Stimulated activated CD4-positive, alpha-beta T cell treated with anti-CD3 and anti-CD28 coated beads, Interleukin-4, amount 100 ng/mL, for 4 hours (primary cell): Measurements from ENCODE around the gene DYNLL2.
A peak's percentile ranks its signal among the peaks of the same experiment; 100 is the strongest.
"Not testable (repeated sequence)": the region's sequence is repeated elsewhere in the genome, so short reads cannot be mapped to it uniquely, and the experiment has no call there.

Experiments
- DNase-seq, 2 experiments: peaks; one replicate each; pipeline ENCODE4 v3.0.0-alpha.2; 2020

Gene DYNLL2

DNA sequence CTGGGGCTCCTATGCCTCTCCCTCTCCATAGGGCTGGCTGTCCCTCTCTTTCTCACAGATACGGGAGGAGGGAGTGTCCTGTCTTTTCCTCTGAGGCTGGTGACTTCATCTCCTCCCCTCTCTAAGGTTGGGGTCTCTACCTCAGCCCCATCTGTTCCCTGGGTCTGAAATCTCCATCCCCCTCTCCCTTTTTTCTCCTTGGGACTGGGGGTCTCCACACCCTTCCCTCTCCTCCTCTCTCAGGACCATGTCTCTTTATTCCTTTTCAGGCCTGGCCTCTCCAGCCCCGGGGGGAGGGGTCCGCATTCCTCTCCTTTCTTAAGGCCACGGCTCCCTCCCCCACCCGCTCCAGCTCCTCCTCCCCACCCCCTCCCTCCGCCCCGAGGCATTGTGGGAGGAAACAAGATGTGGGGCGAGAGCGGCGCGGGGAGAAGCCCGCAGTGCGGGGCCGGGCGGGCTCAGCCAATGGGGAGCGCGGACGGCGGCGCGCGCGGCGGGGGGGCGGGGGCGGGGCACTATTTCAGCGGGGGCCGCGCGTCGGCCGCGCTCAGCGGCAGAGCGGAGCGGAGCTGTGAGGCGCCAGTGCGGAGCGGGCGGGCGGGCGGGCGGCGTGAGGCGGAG is at the start of gene DYNLL2:
Gene DYNLL2, plus strand, starts transcription at position 550 of the 621 bp plus-strand sequence. CDS start 3,672 bp downstream, outside the sequence.
- DNase-seq: peak; percentile 92

DNA sequence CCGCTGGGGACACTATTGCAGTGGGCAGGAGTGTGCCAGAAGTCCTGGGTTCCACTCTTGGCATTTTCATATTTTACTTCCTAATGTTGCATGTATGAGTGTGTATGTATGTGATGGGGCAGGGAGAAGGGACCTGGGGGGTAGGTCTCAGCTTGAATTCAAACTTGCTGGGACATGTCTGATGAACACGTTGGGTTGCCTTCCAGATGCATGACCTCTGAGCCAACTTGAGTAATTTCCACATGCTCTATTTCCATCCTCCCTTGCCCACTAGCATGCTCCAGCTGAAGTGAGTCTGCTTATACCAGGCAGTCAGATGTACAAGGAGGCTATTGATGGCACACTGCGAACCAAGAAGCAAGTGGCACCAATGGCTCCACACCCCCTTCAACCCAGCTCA is 43.2 kb upstream of the DYNLL2 start:
- no peak for DNase-seq

DNA sequence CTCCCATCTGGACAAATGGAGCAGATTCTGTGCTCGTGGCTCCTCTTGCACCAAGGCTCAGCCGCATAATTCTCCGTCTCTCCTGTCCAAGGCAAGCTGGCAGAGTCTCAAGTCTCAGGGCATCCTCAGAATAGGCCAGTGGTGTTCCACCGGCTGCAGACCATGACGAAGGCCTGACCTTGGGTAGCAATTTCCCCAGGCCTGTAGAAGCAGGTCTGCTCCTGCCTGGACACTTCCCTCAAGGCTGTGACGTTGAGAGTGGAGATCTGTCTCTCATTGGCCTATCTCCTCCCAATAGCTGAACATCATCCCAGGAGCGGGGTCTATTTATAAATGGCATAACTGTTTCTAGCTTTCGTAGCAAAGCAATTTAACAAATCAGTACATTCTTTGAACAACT is 42.8 kb upstream of the DYNLL2 start:
- DNase-seq: no peak

DNA sequence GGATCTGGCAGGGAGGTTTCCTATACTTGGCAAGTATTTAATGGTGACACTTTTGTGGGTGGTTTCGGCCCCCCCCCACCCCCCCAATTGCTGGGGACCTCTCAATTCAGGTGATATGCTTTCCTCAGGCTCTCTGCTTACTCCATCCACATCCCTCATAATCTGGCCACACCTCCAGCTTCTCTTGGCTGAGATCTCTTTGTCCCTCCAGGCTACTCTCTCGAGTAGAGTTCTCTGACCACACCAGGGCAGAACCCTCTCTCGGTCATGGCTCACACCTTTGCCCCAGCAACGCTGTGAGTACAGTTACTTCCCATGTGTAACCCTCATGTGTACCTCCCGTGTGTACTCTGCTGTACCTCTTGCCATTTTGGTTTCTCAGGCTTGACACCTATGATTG is 42.1 kb upstream of the DYNLL2 start:
- DNase-seq: no peak

DNA sequence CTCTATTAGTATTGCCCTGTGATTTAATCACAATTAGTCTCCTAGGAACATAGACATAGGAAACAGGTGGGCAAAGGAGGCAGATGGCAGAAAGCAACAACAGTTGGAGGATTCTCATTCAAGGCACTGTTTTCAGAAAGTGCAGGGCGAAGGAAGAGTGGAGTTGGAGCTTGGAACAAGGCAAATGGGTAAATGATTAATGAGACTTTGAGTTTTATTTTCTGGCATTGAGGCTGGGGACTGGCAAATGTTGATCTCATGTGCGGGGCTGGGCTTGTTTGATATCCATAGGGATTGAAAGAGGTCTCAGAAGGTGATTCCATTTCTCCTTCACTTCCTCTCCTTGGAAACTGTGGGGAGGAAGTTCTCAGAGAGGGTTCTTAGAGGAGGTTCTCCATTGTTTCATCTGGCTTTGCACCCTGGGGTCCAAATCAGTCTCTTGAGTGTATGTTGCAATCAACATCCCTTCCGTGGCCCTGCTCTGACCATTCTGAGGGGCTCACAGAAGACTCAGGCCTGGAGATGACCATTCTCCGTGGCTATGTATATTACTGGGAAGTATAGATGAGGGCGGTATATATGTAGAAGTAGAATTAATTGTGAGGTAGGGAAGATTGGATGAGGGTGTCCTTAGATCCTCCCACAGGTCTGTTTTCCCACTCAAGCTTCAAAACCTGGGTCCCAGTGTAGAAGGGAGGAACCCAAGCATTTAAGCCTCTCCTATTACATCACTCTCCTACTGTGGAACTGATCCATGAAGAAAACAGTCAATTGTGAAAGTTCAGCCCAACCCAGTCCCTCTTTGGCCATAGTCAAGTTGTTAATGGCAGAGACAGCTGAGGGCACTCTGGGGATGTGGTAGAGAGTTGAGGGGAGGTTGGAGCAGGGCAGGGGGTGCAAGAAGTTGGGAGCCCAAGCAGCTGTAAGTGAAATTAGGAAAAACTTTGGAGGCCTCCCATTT is 39.7 kb upstream of the DYNLL2 start:
- no peak for DNase-seq

DNA sequence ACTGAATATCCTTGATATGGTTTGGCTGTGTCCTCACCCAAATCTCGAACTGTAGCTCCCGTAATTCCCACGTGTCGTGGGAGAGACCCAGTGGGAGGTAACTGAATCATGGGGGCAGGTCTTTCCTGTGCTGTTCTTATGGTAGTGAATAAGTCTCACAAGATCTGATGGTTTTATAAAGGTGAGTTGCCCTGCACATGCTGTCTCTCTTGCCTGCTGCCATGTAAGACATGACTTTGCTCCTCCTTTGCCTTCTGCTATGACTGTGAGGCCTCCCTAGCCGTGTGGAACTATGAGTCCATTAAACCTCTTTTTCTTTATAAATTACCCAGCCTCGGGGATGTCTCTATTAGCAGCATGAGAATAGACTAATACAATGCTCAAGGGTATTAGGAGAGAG is 39.0 kb upstream of the DYNLL2 start:
- not testable (repeated sequence) for DNase-seq

DNA sequence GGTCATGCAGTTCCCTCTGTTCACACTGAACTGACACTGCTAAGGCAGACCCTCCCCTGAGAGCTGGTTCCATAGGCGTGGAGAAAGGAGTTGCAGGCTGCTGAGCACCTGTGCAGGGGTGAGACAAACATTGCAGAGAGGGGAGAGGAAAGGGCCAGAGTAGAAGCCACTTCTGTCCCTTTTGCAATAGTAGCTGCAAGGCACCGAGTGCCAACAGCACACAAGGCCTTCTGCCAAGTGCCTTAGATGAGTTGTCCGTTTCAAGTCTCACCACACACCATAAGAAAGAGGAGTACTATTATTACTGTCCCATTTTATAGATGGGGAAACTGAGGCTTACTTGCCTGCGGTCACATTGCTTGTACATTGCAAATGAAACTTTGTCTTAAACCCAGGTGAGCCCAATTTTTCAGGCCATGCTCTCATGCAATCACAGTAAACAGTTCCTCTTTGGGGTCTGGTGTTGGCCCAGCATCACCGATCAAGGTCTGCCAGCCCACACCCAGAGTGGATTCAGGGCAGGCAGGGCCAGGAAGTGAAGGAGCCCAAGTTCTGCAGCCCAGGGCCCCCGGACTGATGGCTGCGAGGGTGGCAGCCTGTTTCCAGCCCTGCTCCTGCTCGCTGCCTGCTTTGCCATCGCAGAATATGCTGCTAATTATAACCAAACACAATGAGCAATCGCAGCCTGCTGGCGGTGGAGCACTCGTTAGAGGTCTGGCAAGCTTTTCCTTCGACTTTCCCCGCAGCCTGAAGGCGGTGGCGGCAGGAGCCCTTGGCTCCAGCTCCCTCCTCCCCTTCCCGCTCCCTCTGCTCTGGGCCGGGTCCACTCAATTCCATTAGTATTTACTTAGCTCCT is 36.8 kb upstream of the DYNLL2 start:
- DNase-seq: no peak

DNA sequence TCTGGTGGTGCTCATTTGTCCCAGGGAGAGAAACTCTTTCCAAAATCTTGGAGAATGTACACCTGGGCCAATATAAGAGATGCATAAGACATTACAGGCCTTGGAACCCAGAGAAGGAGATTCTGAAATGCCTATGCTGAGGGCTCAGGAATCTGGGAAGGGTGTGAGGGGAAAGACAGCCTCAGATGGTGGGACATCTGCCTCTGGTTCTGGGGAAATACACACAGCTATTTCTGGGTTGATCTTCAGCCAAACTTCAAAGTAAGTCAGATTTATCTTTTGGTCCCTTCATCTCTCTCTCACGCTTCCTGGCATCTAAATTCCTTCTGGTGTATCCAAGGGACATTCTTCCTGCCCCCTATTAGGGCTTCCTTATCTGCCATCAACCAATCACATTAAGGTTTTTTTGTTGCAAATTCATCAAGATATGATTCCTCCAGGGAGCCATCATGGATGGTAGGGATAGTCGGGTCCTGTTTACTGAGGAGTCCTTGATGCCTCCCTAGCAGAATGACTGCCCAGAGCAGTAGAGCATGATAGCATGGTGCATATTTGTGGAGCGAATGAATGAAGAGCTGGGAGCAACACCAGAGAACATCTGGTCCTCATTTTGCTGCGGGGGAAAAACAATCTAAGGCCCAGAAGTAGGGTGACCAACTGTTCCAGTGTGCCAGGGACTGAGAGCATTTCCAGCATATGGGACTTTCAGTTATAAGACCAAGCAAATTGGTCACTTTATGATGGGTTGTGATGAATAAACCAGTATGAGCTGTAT is 35.7 kb upstream of the DYNLL2 start:
- DNase-seq: no peak

DNA sequence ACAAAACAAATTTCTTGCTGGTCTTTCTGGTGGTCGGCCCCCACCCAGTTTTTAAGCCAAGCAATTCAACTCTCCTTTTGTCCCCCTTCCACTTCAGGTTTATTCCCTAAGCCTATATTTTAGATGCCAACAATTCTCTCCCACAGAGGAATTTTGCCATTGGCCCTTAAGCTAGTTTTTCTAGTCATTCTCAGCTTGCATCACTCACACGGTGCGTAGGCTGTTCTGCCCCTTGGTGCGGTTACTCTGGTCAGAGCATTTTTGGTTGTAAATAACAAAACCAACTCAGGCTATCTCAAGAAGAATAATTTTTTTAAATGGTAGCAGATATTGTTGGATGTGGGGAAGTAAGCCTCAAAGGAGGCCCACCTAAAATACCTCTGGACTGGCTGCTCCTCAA is 33.7 kb upstream of the DYNLL2 start:
- no peak for DNase-seq

DNA sequence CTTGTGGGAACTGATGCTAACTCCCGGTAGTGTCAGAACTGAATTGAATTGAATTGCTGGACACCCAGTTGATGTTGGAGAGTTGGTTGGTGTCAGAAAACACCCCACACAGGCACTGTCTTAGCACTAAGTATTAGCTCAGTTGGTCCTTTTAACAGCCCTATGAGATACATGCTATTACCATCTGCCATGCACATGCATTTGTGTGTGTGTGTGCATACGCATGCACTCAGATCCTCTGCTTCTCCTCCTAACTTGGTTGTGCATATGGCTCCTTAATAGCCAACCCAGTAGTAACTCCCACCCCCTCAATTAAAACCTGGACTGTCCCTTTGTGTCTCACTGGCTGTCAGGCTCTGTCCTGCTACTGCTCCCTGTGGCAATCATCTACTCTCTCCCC is 32.3 kb upstream of the DYNLL2 start:
- no peak for DNase-seq

DNA sequence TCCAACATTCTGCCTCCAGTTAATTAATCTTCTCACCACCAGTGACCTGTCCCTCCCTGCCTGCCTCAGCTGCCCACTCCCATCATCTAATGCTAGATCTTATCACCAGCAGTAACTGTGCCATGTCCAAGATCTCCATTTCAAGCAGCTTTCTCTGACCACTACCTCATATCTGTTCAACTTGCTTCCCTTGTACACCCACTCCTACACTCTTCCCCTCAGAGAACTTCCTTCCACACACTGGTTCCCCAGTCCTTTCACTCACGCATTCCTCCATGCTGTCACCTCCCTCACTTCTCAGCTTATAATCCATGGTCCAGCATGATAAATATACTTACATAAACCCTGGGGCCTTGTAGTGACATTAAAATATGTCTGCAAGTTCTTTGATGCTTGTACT is 31.8 kb upstream of the DYNLL2 start:
- DNase-seq: no peak

DNA sequence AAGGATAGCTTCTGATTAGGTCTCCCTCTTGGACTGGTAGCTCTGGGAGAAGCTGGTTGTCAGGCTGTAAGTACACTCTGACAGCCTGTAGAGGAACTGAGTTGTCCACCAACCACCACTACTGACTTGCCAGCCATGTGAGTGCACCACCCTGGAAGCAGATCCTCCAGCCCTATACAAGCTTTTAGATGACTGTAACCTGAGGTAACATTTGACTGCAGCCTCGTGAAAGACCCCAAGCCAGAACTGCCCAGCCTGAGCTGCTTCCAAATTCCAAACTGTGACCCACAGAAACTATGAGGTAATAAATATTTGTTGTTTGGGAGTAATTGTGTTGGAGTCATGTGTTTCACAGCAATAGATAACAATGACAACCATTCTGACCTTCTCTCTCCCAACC is 30.8 kb upstream of the DYNLL2 start:
- DNase-seq: no peak

DNA sequence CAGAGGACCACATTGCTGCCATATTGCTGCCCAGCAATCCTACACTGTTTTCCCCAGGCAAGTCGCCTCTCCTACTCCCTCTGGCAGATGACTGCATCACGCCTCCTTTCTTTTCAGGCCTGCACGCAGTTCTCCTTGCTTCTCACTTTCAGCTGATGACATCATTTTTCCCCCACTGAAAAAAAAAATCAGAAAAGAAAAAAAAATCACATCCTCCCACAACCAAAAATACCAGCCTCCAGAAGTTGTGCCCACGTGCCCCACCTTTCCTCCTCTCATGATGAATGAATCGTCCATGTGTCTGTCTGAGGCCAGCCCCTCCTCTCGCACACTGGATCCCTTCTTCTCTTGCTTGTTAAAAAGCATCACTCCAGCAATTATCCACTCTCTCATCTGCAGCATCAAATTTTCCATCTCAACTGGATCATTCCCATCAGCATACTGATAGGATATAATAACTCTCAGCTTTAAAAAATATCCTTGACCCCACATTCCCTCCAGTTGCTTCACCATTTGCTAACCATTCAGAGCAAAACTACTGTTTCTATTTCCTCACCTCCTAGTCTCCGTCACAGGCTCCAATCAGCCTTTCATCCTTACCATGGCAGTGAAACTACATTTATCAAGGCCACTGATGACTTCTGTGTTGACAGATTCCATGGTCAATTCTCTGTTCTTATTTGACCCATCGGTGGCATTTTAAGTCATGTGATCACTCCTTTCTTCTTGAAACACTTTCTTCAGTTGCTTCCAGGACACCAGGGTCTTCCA is 30.1 kb upstream of the DYNLL2 start:
- peak; percentile 6 to 53 for DNase-seq

DNA sequence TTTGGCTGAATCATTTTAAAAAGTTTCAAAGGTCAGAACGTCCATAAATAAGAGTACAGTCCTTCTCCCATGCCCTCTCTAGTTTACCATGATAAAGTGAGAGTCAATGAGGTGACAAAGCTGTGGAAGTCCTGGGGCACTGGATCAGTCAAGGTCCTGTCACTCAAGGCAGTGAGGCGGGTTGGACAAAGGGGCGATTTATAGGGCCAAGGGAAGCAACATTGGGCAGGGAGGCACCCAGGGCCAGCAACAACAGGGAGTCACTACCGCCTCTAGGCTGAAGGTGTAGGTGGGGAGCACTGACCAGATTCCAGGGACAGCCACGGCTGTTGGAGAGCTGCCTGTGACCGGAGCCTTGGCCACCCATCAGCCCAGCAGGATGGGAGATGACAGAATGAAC is 28.6 kb upstream of the DYNLL2 start:
- no peak for DNase-seq

DNA sequence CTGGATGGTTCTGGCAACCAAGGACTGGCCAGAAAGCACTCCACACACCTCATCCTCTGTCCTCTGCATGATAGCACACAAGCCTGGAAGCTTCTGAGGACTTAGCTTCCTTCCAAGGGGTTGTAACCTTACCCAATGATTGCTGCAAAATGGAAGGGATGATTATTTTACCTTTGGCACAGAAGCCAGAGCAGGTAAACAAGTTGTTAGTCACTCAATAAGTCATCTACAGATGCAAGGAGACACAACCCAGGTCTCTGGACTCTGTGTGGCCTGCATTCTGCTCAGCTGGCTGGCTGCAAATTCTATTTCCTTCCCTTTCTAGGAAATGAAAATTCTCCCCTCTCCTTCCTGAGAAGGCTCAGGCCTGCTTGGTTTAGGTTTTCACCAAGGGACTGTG is 26.7 kb upstream of the DYNLL2 start:
- DNase-seq: no peak

DNA sequence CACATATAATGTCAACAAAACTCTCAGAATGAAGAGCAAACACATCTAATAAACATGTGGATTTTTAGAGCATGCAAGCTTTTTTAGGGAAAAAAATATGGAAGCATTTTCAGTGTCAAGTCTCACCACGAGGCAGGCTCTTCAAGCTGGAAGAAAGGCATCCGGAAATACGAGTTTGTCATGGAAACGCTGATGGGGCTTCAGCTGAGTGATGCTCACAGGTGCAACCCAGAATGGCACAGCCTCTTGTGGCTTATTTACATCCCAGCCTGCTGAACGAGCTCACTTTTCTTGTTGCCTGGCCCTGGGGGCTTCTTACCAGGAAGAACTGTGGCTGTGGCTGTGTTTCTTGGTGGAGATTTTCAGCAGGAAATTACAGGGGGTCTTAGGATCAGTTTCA is 24.1 kb upstream of the DYNLL2 start:
- DNase-seq: no peak

DNA sequence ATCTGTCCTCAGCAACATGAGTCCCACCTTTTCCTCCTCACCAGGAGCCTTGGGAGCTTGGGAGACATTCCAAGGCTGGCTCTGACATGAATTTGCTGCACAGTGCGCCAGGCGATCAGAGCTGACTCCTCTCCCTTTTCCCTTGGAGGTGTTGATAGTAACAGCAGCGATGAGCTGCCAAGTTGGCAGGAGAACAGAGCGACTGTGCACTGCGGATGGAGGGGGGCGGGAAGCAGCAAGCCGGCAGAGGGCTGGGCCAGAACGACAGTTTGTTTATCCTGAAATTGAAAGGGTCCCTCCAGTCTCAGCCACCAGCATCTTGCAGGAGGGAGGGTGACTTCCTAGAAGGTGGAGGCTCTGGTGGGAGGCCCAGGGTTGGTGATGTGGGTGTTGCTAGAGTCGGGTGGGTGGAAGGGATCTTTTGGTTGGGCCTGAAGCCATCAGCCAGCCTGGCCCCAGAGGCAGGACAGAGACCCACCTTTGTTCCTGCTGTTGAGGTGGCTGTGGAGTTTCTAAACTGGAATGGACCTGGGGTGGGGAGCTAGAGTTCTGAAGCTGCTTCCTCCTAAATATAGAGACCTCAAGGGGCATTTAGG is 22.5 kb upstream of the DYNLL2 start:
- no peak for DNase-seq

DNA sequence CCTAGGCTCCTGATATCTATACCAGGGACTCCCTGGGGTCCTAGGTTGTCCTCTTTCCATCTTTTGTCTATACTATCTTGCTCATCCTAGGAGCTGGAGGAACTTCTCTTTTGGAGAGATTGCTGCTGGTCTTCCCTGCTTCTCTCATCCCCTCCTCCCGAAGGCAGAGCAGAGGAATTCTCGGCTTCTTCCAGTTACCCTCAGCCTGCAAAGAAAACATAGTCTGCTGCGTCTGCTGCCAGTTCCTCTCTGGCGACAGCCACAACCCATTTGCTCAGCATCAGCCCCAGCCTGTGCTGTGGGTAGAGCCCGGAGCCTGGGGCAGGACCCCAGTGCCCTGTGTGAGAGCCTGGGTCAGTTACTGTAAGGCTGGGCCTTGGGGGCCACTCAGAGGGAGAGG is 21.5 kb upstream of the DYNLL2 start:
- DNase-seq: no peak

DNA sequence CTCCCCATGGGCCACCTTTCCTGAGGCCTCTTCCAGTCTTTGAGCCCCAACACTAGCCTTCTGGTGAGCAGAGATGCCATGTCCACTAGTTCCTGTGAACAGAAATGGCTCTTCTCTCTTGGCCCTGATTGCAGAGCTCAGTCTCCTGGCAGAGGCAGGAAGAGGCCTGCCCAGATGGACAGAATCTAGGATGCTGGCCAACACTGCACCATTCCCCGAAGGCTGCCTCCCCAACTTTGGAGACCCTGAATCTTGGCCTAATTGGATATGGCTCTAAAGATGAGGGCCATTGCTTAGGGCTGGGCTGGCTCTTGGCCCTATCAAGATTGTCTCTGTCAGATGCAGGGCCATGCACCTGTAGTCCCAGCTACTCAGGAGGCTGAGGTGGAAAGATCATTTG is 18.0 kb upstream of the DYNLL2 start:
- DNase-seq: no peak

DNA sequence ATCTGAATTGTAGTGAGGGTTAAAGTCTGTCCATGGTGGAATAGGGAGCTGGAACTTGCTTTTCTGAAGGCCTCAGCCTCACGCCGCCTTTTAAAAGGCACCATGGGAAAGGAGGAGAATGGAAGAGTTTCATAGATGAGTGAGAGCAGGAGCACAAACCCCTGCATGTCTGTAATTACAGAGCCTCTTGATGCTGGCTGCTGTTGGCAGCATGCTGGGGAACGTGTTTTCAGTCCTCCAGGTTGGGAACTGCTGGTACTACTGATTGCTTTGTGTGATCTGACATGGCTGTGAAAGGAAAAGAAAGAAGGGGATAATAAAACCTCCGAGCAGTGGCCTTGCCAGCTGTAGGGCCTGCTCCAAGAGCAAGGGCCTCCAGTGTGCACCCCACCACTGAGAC is 16.8 kb upstream of the DYNLL2 start:
- DNase-seq: no peak

DNA sequence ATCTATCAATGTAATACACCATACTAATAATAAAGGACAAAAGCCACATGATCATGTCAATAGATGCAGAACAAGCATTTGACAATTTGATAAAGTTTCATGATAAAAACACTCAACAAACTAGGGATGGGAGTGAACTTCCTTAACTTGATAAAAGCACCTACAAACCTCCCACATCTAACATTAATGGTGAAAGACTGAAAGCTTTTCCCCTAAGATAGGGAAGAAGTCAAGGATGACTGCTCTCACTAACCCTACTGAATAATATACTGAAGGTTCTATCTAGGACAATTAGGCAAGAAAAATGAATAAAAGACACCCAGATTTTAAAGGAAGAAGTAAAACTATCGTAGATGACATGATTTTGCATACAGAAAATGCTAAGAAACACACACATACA is 10.4 kb upstream of the DYNLL2 start:
- DNase-seq: no peak
